ENCODE results near the gene FAM174C.
"Not testable (repeated sequence)": the region's sequence is repeated elsewhere in the genome, so short reads cannot be mapped to it uniquely, and the experiment has no call there.

FAM174C gene

GRCh38 chr19:1288833-1289685 is 13.7 kb downstream of the FAM174C start:
- DNase-seq: no peak

- DNase-seq: no peak
These were observed 14.3 kb downstream of the FAM174C start for GRCh38 chr19:1289686-1290025.

- DNase-seq: no peak
These were observed 14.9 kb downstream of the FAM174C start for GRCh38 chr19:1290196-1290702.

GRCh38 chr19:1290703-1291651 is 15.6 kb downstream of the FAM174C start:
- no peak for DNase-seq

- DNase-seq: no peak
These were observed 16.6 kb downstream of the FAM174C start for GRCh38 chr19:1291761-1292418.

GRCh38 chr19:1292419-1293151 is 17.3 kb downstream of the FAM174C start:
- DNase-seq: no peak

- DNase-seq: no peak
These were observed 18.7 kb downstream of the FAM174C start for GRCh38 chr19:1293782-1294604.

- DNase-seq: no peak
These were observed 19.4 kb downstream of the FAM174C start for GRCh38 chr19:1294688-1295087.

- DNase-seq: no peak
These were observed 20.1 kb downstream of the FAM174C start for GRCh38 chr19:1295169-1296012.

- DNase-seq: no peak
These were observed 20.7 kb downstream of the FAM174C start for GRCh38 chr19:1296078-1296477.

- no peak for DNase-seq
These were observed 21.4 kb downstream of the FAM174C start for GRCh38 chr19:1296575-1297271.

- no peak for DNase-seq
These were observed 22.9 kb downstream of the FAM174C start for GRCh38 chr19:1298235-1298634.

GRCh38 chr19:1299801-1300200 is 24.5 kb downstream of the FAM174C start:
- no peak for DNase-seq

- no peak for DNase-seq
These were observed 25.6 kb downstream of the FAM174C start for GRCh38 chr19:1300744-1301490.

GRCh38 chr19:1302533-1303239 is 27.4 kb downstream of the FAM174C start:
- no peak for DNase-seq

GRCh38 chr19:1304197-1304924 is 29.0 kb downstream of the FAM174C start:
- no peak for DNase-seq

- not testable (repeated sequence) for DNase-seq
These were observed 30.0 kb downstream of the FAM174C start for GRCh38 chr19:1305354-1305753.

GRCh38 chr19:1307320-1307719 is 32.0 kb downstream of the FAM174C start:
- no peak for DNase-seq
